ENCODE data around the gene NFKB1.

- TF ChIP-seq POLR2A (IDR thresholded peaks at IDR 0.05; ENCODE audit: low read length): no peak
- TF ChIP-seq GATA1 (IDR thresholded peaks at IDR 0.05; ENCODE audit: low read depth, low read length): no peak
Measured at GRCh38 chr4:102517753-102518152, 16.6 kb downstream of the NFKB1 start.

Measured in erythroblast (primary cell).